Measurements from ENCODE around the gene SARS2.
A peak's percentile ranks its signal among the peaks of the same experiment; 100 is the strongest.
"Not testable (repeated sequence)": the region's sequence is repeated elsewhere in the genome, so short reads cannot be mapped to it uniquely, and the experiment has no call there.

Gene SARS2

GRCh38 chr19:38898788-38899446 lies 31.6 kb downstream of the SARS2 start:
- H3K27me3 ChIP-seq (ENCODE audit: insufficient read depth, low read length) = peaks cover 14% of the 10 kb centered on the region
- peak overlapping the region; percentile 73 for H3K4me3 ChIP-seq (ENCODE audit: low read length)

GRCh38 chr19:38894968-38895367 lies 35.6 kb downstream of the SARS2 start:
- H3K27me3 ChIP-seq (ENCODE audit: insufficient read depth, low read length) = peaks cover 14% of the 10 kb centered on the region
- no peaks in the 10 kb centered on the region for H3K36me3 ChIP-seq (ENCODE audit: insufficient read depth, low read depth, low read length)
- no peak overlapping the region for H3K27ac ChIP-seq (ENCODE audit: low read length)
- H3K9me3 ChIP-seq (ENCODE audit: insufficient read depth, low read depth, low read length) = no peaks in the 10 kb centered on the region
- H3K4me1 ChIP-seq (ENCODE audit: insufficient read depth, low read length) = no peaks in the 10 kb centered on the region
- no peak overlapping the region for H3K9ac ChIP-seq (ENCODE audit: low read depth, low read length)
- H3K4me3 ChIP-seq (ENCODE audit: low read length) = no peak overlapping the region

More at GRCh38 chr19:38898788-38899446, 31.6 kb downstream of the SARS2 start:
- peaks cover 6% of the 10 kb centered on the region; the same call in 1 of the 2 replicates for H3K4me1 ChIP-seq (ENCODE audit: insufficient read depth, low read length)
- no peaks in the 10 kb centered on the region for H3K36me3 ChIP-seq (ENCODE audit: insufficient read depth, low read depth, low read length)
- no peak overlapping the region for H3K27ac ChIP-seq (ENCODE audit: low read length)
- no peaks in the 10 kb centered on the region for H3K9me3 ChIP-seq (ENCODE audit: insufficient read depth, low read depth, low read length)
- H3K9ac ChIP-seq (ENCODE audit: low read depth, low read length) = peak overlapping the region; percentile 20; the same call in 1 of the 2 replicates

GRCh38 chr19:38893341-38893771 lies 37.2 kb downstream of the SARS2 start:
- Histone ChIP-seq H3K4me3 (ENCODE audit: low read length) (no peak overlapping the region), H3K27ac (ENCODE audit: low read length) (no peak overlapping the region), H3K36me3 (ENCODE audit: insufficient read depth, low read depth, low read length) (no peaks in the 10 kb centered on the region), H3K27me3 (ENCODE audit: insufficient read depth, low read length) (peaks cover 6% of the 10 kb centered on the region), H3K9me3 (ENCODE audit: insufficient read depth, low read depth, low read length) (no peaks in the 10 kb centered on the region), H3K4me1 (ENCODE audit: insufficient read depth, low read length) (no peaks in the 10 kb centered on the region), H3K9ac (ENCODE audit: low read depth, low read length) (no peak overlapping the region)

- Histone ChIP-seq H3K9me3 (ENCODE audit: insufficient read depth, low read depth, low read length) (no peaks in the 10 kb centered on the region), H3K36me3 (ENCODE audit: insufficient read depth, low read depth, low read length) (no peaks in the 10 kb centered on the region), H3K4me3 (ENCODE audit: low read length) (no peak overlapping the region), H3K9ac (ENCODE audit: low read depth, low read length) (no peak overlapping the region), H3K27ac (ENCODE audit: low read length) (no peak overlapping the region), H3K27me3 (ENCODE audit: insufficient read depth, low read length) (peaks cover 1% of the 10 kb centered on the region), H3K4me1 (ENCODE audit: insufficient read depth, low read length) (no peaks in the 10 kb centered on the region)
Observed at GRCh38 chr19:38892841-38893240, 37.7 kb downstream of the SARS2 start.

- no peaks in the 10 kb centered on the region for H3K9me3 ChIP-seq (ENCODE audit: insufficient read depth, low read depth, low read length)
- H3K36me3 ChIP-seq (ENCODE audit: insufficient read depth, low read depth, low read length) = no peaks in the 10 kb centered on the region
- no peak overlapping the region for H3K4me3 ChIP-seq (ENCODE audit: low read length)
- no peak overlapping the region for H3K27ac ChIP-seq (ENCODE audit: low read length)
- no peak overlapping the region for H3K9ac ChIP-seq (ENCODE audit: low read depth, low read length)
- H3K27me3 ChIP-seq (ENCODE audit: insufficient read depth, low read length) = no peaks in the 10 kb centered on the region
- no peaks in the 10 kb centered on the region for H3K4me1 ChIP-seq (ENCODE audit: insufficient read depth, low read length)
Observed at GRCh38 chr19:38891771-38892170, 38.8 kb downstream of the SARS2 start.

GRCh38 chr19:38890686-38891085 lies 39.9 kb downstream of the SARS2 start:
- no peak overlapping the region for H3K9ac ChIP-seq (ENCODE audit: low read depth, low read length)
- no peak overlapping the region for H3K4me3 ChIP-seq (ENCODE audit: low read length)
- H3K36me3 ChIP-seq (ENCODE audit: insufficient read depth, low read depth, low read length) = no peaks in the 10 kb centered on the region
- no peak overlapping the region for H3K27ac ChIP-seq (ENCODE audit: low read length)
- no peaks in the 10 kb centered on the region for H3K27me3 ChIP-seq (ENCODE audit: insufficient read depth, low read length)
- H3K4me1 ChIP-seq (ENCODE audit: insufficient read depth, low read length) = no peaks in the 10 kb centered on the region
- H3K9me3 ChIP-seq (ENCODE audit: insufficient read depth, low read depth, low read length) = no peaks in the 10 kb centered on the region

- Histone ChIP-seq H3K4me1 (ENCODE audit: insufficient read depth, low read length) (no peaks in the 10 kb centered on the region), H3K27ac (ENCODE audit: low read length) (no peak overlapping the region), H3K36me3 (ENCODE audit: insufficient read depth, low read depth, low read length) (no peaks in the 10 kb centered on the region), H3K9me3 (ENCODE audit: insufficient read depth, low read depth, low read length) (no peaks in the 10 kb centered on the region), H3K27me3 (ENCODE audit: insufficient read depth, low read length) (no peaks in the 10 kb centered on the region), H3K9ac (ENCODE audit: low read depth, low read length) (no peak overlapping the region), H3K4me3 (ENCODE audit: low read length) (no peak overlapping the region)
Observed at GRCh38 chr19:38889803-38890202, 40.8 kb downstream of the SARS2 start.

GRCh38 chr19:38888876-38889275 lies 41.7 kb downstream of the SARS2 start:
- Histone ChIP-seq H3K4me3 (ENCODE audit: low read length) (no peak overlapping the region), H3K27me3 (ENCODE audit: insufficient read depth, low read length) (no peaks in the 10 kb centered on the region), H3K4me1 (ENCODE audit: insufficient read depth, low read length) (no peaks in the 10 kb centered on the region), H3K9ac (ENCODE audit: low read depth, low read length) (no peak overlapping the region), H3K36me3 (ENCODE audit: insufficient read depth, low read depth, low read length) (no peaks in the 10 kb centered on the region), H3K9me3 (ENCODE audit: insufficient read depth, low read depth, low read length) (no peaks in the 10 kb centered on the region), H3K27ac (ENCODE audit: low read length) (no peak overlapping the region)

GRCh38 chr19:38884691-38885090 lies 45.9 kb downstream of the SARS2 start:
- not testable (repeated sequence) for H3K9ac ChIP-seq (ENCODE audit: low read depth, low read length); H3K27me3 ChIP-seq (ENCODE audit: insufficient read depth, low read length); H3K4me3 ChIP-seq (ENCODE audit: low read length); H3K9me3 ChIP-seq (ENCODE audit: insufficient read depth, low read depth, low read length); H3K36me3 ChIP-seq (ENCODE audit: insufficient read depth, low read depth, low read length); H3K27ac ChIP-seq (ENCODE audit: low read length); H3K4me1 ChIP-seq (ENCODE audit: insufficient read depth, low read length)

GRCh38 chr19:38883286-38883685 lies 47.3 kb downstream of the SARS2 start:
- Histone ChIP-seq H3K9me3 (ENCODE audit: insufficient read depth, low read depth, low read length) (no peaks in the 10 kb centered on the region), H3K27me3 (ENCODE audit: insufficient read depth, low read length) (no peaks in the 10 kb centered on the region), H3K9ac (ENCODE audit: low read depth, low read length) (no peak overlapping the region), H3K4me1 (ENCODE audit: insufficient read depth, low read length) (no peaks in the 10 kb centered on the region), H3K27ac (ENCODE audit: low read length) (no peak overlapping the region), H3K36me3 (ENCODE audit: insufficient read depth, low read depth, low read length) (no peaks in the 10 kb centered on the region), H3K4me3 (ENCODE audit: low read length) (no peak overlapping the region)

- peaks cover 3% of the 10 kb centered on the region for H3K4me1 ChIP-seq (ENCODE audit: insufficient read depth, low read length)
Observed at GRCh38 chr19:38880882-38881609, 49.5 kb downstream of the SARS2 start.

More at GRCh38 chr19:38880882-38881609, 49.5 kb downstream of the SARS2 start:
- Histone ChIP-seq H3K36me3 (ENCODE audit: insufficient read depth, low read depth, low read length) (no peaks in the 10 kb centered on the region), H3K27ac (ENCODE audit: low read length) (no peak overlapping the region), H3K9me3 (ENCODE audit: insufficient read depth, low read depth, low read length) (no peaks in the 10 kb centered on the region), H3K27me3 (ENCODE audit: insufficient read depth, low read length) (no peaks in the 10 kb centered on the region), H3K4me3 (ENCODE audit: low read length) (no peak overlapping the region), H3K9ac (ENCODE audit: low read depth, low read length) (no peak overlapping the region)
